Inflammatory macrophage treated with lipopolysaccharide for 1 hour (primary cell): ENCODE measurements around the gene FADS6.

Experiments used
- DNase-seq, 2 donors: peaks; one replicate each; pipeline ENCODE4 v3.0.0-alpha.2; 2020 to 2022

The FADS6 gene

GRCh38 chr17:74851612-74852236 lies 41.7 kb downstream of the FADS6 start:
- DNase-seq = no peak

GRCh38 chr17:74850914-74851313 lies 42.5 kb downstream of the FADS6 start:
- DNase-seq = no peak

- no peak for DNase-seq
Measured at GRCh38 chr17:74850310-74850709, 43.1 kb downstream of the FADS6 start.

GRCh38 chr17:74848656-74849399 lies 44.6 kb downstream of the FADS6 start:
- DNase-seq = no peak

GRCh38 chr17:74846621-74847020 lies 46.8 kb downstream of the FADS6 start:
- DNase-seq = no peak

GRCh38 chr17:74843352-74843627 lies 50.1 kb downstream of the FADS6 start:
- no peak for DNase-seq

GRCh38 chr17:74842599-74843351 lies 50.7 kb downstream of the FADS6 start:
- peak; percentile 52 to 66 for DNase-seq

GRCh38 chr17:74842146-74842598 lies 51.3 kb downstream of the FADS6 start:
- DNase-seq = no peak

GRCh38 chr17:74840989-74841666 lies 52.3 kb downstream of the FADS6 start:
- peak; percentile 45 to 70 for DNase-seq

- no peak for DNase-seq
Measured at GRCh38 chr17:74839990-74840852, 53.2 kb downstream of the FADS6 start.

GRCh38 chr17:74838274-74838673 lies 55.2 kb downstream of the FADS6 start:
- DNase-seq = no peak

GRCh38 chr17:74836691-74837467 lies 56.6 kb downstream of the FADS6 start:
- no peak for DNase-seq

GRCh38 chr17:74836191-74836590 lies 57.2 kb downstream of the FADS6 start:
- DNase-seq = no peak

GRCh38 chr17:74833501-74834377 lies 59.7 kb downstream of the FADS6 start:
- DNase-seq = peak; percentile 24 to 37

GRCh38 chr17:74832421-74832820 lies 61.0 kb downstream of the FADS6 start:
- no peak for DNase-seq

GRCh38 chr17:74831444-74832146 lies 61.8 kb downstream of the FADS6 start:
- no peak for DNase-seq

GRCh38 chr17:74830861-74831260 lies 62.6 kb downstream of the FADS6 start:
- no peak for DNase-seq

- no peak for DNase-seq
Measured at GRCh38 chr17:74827800-74828199, 65.6 kb downstream of the FADS6 start.
